NCI-H1105 (cell line): ENCODE measurements around the gene GGACT.

Experiments
- DNase-seq: peaks from one replicate; lab custom pipeline; 2025; lab: John Stamatoyannopoulos, UW

GGACT gene

GRCh38 chr13:100513171-100513570 lies 75.4 kb downstream of the GGACT start:
- no peak for DNase-seq

- no peak for DNase-seq
Observed at GRCh38 chr13:100512422-100512821, 76.2 kb downstream of the GGACT start.

GRCh38 chr13:100511466-100511865 lies 77.1 kb downstream of the GGACT start:
- no peak for DNase-seq

GRCh38 chr13:100510208-100510957 lies 78.2 kb downstream of the GGACT start:
- peak; percentile 22 for DNase-seq

- no peak for DNase-seq
Observed at GRCh38 chr13:100508996-100509395, 79.6 kb downstream of the GGACT start.

- DNase-seq: no peak
Observed at GRCh38 chr13:100508455-100508854, 80.1 kb downstream of the GGACT start.

GRCh38 chr13:100506600-100507422 lies 81.8 kb downstream of the GGACT start:
- DNase-seq: peak; percentile 34

- DNase-seq: no peak
Observed at GRCh38 chr13:100506154-100506553, 82.4 kb downstream of the GGACT start.

- no peak for DNase-seq
Observed at GRCh38 chr13:100503622-100504021, 85.0 kb downstream of the GGACT start.

GRCh38 chr13:100502446-100502845 lies 86.1 kb downstream of the GGACT start:
- no peak for DNase-seq

- DNase-seq: no peak
Observed at GRCh38 chr13:100497389-100497788, 91.2 kb downstream of the GGACT start.

- DNase-seq: peak; percentile 41
Observed at GRCh38 chr13:100495455-100495854, 93.1 kb downstream of the GGACT start.

GRCh38 chr13:100493418-100493817 lies 95.2 kb downstream of the GGACT start:
- DNase-seq: no peak

GRCh38 chr13:100491164-100491842 lies 97.3 kb downstream of the GGACT start:
- no peak for DNase-seq

- DNase-seq: peak; percentile 60
Observed at GRCh38 chr13:100490692-100491091, 97.9 kb downstream of the GGACT start.

- DNase-seq: no peak
Observed at GRCh38 chr13:100485265-100485664, 103.3 kb downstream of the GGACT start.

- DNase-seq: no peak
Observed at GRCh38 chr13:100484702-100485101, 103.9 kb downstream of the GGACT start.

- DNase-seq: no peak
Observed at GRCh38 chr13:100483841-100484381, 104.7 kb downstream of the GGACT start.

GRCh38 chr13:100483139-100483538 lies 105.5 kb downstream of the GGACT start:
- no peak for DNase-seq

GRCh38 chr13:100480676-100481075 lies 107.9 kb downstream of the GGACT start:
- DNase-seq: no peak
